ENCODE measurements around the gene TRIM9.

The TRIM9 gene

GRCh38 chr14:51129130-51129529 is 34.2 kb upstream of the TRIM9 start:
- Histone ChIP-seq H3K4me3 (no peak overlapping the region), H3K27ac (no peak overlapping the region)
- TF ChIP-seq, protein P1, sequence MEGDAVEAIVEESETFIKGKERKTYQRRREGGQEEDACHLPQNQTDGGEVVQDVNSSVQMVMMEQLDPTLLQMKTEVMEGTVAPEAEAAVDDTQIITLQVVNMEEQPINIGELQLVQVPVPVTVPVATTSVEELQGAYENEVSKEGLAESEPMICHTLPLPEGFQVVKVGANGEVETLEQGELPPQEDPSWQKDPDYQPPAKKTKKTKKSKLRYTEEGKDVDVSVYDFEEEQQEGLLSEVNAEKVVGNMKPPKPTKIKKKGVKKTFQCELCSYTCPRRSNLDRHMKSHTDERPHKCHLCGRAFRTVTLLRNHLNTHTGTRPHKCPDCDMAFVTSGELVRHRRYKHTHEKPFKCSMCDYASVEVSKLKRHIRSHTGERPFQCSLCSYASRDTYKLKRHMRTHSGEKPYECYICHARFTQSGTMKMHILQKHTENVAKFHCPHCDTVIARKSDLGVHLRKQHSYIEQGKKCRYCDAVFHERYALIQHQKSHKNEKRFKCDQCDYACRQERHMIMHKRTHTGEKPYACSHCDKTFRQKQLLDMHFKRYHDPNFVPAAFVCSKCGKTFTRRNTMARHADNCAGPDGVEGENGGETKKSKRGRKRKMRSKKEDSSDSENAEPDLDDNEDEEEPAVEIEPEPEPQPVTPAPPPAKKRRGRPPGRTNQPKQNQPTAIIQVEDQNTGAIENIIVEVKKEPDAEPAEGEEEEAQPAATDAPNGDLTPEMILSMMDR (IDR thresholded peaks at IDR 0.05): no peak
- no peak for DNase-seq (ENCODE audit: low spot score)

DNA sequence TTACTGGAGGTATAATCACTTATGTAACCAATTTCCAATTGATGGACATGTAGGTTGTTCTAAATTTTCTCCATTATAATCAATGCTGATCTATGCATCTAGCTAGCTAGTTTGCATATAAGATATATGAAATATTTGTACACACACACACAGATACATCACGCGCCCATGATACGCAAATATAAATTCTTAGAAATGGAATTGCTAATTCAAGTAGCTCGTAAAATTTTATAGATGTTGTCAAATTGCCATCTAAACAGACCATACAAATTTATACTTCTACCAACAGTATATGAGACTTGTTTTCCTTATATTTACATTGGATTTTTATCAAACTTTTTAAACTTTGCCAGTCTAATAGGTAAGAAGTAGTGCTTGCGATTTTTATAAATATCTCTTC is 29.1 kb upstream of the TRIM9 start:
- Histone ChIP-seq H3K27ac (no peak overlapping the region), H3K4me3 (no peak overlapping the region)
- TF ChIP-seq, protein P1 (IDR thresholded peaks at IDR 0.05): no peak
- DNase-seq (ENCODE audit: low spot score): no peak

GRCh38 chr14:51121096-51121495 is 26.2 kb upstream of the TRIM9 start:
- no peak overlapping the region for H3K27ac ChIP-seq
- no peak for DNase-seq (ENCODE audit: low spot score)
- TF ChIP-seq, protein P1 (IDR thresholded peaks at IDR 0.05): no peak
- no peak overlapping the region for H3K4me3 ChIP-seq

- H3K4me3 ChIP-seq: no peak overlapping the region
- DNase-seq (ENCODE audit: low spot score): no peak
- H3K27ac ChIP-seq: no peak overlapping the region
- TF ChIP-seq, protein P1 (IDR thresholded peaks at IDR 0.05): no peak
These were observed 24.6 kb upstream of the TRIM9 start for GRCh38 chr14:51119411-51120051.

DNA sequence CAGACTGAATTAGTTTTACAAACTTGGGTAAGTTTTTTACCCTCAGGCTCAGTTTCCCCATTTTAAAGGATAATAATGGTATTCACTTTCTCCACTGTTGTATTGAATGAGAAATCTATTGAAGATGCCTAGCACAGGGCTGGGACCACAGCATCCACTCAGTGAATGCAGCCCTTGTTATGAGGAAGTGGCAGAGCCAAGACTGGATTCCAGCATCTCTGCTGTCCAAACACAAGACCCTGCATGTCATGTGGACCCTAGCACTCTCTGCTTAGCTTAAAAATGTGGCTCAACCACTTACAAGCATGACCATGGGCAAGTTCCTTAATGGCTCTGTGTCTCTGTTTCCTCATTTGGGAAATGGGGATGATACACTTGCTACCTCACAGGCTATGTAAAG is 24.1 kb upstream of the TRIM9 start:
- no peak for DNase-seq (ENCODE audit: low spot score)

GRCh38 chr14:51117593-51117992 is 22.7 kb upstream of the TRIM9 start:
- no peak for DNase-seq (ENCODE audit: low spot score)
- Histone ChIP-seq H3K27ac (no peak overlapping the region), H3K4me3 (no peak overlapping the region)
- TF ChIP-seq, protein P1 (IDR thresholded peaks at IDR 0.05): no peak

More for the DNA sequence above, 24.1 kb upstream of the TRIM9 start:
- TF ChIP-seq, protein P1 (IDR thresholded peaks at IDR 0.05): no peak
- Histone ChIP-seq H3K27ac (no peak overlapping the region), H3K4me3 (no peak overlapping the region)

DNA sequence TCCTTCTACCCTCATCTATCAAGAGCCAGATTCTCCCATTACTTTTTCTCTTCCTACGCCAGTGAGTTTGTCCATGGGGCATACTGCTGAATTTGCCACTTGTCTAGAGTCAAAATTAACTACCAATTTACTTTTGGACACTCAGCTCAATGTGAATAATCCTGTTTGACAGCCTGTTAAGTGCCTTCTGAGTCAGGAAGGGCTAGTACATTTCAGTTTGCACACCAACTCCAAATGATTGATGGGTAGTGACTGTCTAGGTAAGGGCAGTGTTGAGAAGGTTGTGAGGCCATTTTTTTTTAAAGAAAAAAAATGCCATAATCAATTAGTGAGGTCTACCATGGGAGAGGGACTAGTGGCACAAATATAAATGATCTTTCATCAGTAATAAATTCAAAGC is 21.8 kb upstream of the TRIM9 start:
- TF ChIP-seq, protein P1 (IDR thresholded peaks at IDR 0.05): no peak
- Histone ChIP-seq H3K4me3 (no peak overlapping the region), H3K27ac (no peak overlapping the region)
- no peak for DNase-seq (ENCODE audit: low spot score)
